GM19468 (cell line): ENCODE measurements around the gene SOX6.

Experiments
- ATAC-seq: cut with Tn5 transposase; IDR thresholded peaks from one replicate; pipeline ENCODE4 v1.9.1; 2021; ENCODE audit warnings: mild to moderate bottlenecking, moderate library complexity, moderate number of reproducible peaks; ENCODE audit not compliant: unreplicated experiment; ENCODE audit errors: extremely low read depth

Gene SOX6

GRCh38 chr11:15947681-15948648 lies 408.4 kb downstream of the SOX6 start:
- ATAC-seq, result no peak

DNA sequence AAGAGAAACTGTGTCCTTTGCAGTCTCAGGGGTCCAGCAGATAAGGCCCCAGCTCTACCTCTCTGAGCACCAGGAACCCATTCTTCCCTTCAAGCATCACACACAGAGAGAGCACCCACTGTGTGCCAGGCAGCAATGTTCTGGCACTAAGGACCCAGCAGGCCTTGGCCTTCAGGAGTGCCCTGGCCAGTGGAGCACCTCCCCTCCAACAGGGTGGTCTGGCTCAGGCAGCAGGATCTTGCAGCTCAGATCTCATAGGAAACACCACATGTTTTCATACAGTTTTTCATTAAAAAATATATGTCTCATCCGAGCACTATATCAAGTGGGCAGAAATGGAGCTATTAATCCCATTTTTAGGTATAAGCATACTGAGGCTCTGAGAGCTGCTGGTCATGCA lies 410.6 kb downstream of the SOX6 start:
- ATAC-seq, result no peak

- no peak for ATAC-seq
These were observed 411.9 kb downstream of the SOX6 start for GRCh38 chr11:15944460-15944859.

DNA sequence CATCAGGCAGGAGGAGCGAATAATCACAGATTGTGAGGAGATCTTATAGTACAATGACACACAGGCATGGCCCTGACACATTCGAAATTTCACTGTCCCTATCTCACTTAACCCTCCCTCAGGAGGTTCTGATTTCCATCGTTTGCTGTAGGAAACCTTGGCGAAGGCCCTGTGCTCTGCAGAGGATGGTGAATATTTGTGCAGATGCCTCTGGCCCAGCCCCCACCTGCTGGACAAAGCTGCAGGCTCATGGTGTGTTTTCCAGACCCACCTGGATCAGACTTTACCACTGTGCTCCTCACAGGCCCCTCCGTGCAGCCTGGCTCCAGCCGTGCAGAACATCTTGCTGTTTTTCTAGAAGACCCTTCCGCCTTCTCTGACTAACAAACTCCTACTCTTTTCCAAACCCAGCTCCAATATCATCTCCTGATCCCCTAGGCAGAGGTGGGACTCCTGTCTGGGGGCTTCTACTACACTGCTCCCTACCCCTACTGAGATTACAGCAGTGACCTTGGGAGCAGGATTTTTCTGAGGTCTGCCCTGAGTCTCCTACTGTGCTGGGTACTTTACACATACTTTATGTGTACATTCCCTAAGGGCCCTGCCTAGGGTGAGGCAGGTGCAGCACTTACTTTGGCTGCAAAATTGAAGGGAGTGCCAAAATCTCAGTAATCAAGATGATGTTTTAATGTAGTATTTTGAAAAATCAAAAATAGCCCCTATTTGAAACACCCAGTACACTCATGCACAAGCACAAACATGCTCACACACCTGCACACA lies 412.7 kb downstream of the SOX6 start:
- no peak for ATAC-seq

- ATAC-seq, result no peak
These were observed 413.4 kb downstream of the SOX6 start for GRCh38 chr11:15942936-15943335.

DNA sequence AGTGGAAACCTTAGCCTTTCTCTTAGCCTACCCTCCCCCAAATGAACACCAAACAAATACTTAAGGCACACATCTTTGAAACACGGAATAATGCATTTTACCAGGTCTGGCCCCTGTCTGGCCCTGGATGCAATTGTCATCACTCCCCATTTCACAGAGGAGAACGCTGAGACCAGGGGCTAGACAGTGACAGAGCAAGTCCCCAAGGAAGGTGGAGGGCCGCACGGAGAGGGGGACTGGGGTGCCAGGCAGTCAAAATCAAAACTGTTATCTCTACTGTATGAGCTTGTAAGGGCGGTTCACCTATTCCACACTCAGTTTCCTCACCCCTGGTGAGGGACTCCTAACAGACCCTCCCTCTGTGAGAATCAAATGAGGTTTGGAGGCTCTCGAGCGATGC lies 414.2 kb downstream of the SOX6 start:
- no peak for ATAC-seq

DNA sequence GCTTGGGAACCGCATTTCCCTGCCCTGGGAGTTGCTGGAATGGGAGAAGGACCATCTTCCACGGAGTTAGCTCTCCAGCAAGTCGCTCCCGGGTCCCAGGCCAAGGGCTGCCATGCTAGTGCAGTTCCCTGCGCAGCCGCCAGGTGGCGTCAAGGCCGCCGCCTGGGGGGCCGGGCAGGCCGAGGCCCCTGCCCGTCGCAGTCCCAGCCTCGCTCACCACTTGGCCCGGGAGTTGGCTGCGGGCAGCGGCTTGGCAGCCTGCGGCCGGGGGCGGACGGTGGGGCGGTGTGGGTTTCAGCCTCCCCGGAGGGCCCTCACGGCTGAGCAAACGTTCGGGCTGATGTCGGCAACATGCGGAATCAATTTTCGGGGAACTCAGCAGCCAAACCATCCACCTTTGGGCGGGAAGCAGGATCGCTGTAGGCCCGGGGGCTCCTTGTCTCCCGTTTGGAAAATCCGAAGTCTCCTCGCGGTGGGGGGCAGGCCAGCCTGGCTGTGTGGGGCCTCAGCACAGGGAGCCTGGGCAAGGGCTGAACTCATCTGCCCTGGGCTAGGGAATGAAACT lies 415.1 kb downstream of the SOX6 start:
- peak; percentile 66 for ATAC-seq

DNA sequence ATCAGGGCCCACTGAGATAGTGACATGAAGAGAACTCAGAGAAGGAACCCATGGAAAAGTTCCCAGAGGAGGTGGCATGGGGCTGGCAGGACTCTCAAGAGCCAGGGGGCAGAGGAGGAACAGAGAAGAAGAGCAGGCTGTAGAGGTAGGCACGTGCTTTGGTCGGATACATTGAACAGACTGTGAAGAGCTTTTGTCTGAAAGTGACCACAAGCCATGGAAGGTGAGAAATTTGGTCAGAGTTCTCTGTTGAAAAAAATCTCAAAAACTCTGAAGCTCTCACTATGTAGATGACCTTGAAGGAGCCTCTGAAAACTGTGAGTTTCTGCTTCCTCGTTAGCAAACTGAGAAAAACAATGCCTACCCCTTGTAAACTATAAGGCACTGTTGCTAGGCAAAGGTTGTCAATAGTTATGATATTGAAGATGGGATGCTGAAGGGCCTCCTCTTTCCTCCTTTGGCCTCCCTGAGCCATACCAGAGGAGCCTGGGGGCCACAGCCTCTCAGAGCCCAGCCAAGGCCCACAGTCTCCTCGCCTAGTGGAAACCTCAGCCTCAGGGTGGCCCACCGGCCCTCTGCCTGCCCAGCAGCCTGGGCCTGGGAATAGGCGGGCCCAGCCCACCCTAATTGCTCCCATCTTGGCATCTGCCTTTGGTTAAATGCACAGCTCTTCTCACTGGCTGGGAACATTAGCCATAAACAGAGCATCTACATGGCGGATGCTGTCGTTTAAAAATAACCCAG lies 415.7 kb downstream of the SOX6 start:
- ATAC-seq, result no peak

GRCh38 chr11:15938983-15939382 lies 417.4 kb downstream of the SOX6 start:
- no peak for ATAC-seq

- no peak for ATAC-seq
These were observed 418.2 kb downstream of the SOX6 start for GRCh38 chr11:15938121-15938611.

- ATAC-seq, result no peak
These were observed 418.7 kb downstream of the SOX6 start for GRCh38 chr11:15937601-15938120.

DNA sequence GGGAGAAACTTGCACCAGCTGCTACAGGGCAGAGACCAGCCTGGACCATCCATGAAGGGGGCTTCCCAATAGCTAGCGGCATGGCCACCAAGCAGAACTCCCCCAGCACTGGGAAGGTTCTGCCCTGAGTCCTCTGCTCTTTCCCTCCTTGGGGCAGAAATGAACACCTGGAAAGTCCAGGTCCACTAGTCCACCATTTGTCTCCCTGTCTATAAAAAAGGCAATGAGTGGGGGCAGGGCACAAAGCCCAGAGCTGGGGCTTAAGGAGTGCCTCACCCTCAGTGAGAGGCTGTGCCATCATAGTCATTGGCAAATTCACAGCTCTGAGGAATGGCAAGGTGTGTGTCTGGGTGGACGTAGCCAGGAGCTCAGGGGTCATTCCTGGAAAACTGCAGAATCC lies 420.3 kb downstream of the SOX6 start:
- no peak for ATAC-seq

DNA sequence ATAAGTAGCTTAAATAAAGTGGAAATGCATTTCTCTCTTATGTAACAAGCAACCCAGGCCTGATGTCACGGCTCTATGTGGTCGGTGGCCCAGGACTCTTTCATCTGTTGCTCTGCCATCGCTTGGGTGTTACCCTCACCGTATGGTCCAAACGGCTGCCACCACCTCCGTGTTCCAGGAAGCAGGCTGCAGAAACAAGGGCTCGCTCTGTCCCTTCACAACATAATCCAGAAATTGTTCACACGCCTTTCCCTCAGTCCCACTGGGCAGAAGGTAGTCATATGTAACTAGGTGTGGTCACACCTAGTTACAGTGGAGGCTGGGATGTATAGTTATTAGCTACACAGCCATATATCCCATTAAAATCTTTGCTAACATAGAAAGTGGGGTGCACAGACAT lies 421.0 kb downstream of the SOX6 start:
- no peak for ATAC-seq

DNA sequence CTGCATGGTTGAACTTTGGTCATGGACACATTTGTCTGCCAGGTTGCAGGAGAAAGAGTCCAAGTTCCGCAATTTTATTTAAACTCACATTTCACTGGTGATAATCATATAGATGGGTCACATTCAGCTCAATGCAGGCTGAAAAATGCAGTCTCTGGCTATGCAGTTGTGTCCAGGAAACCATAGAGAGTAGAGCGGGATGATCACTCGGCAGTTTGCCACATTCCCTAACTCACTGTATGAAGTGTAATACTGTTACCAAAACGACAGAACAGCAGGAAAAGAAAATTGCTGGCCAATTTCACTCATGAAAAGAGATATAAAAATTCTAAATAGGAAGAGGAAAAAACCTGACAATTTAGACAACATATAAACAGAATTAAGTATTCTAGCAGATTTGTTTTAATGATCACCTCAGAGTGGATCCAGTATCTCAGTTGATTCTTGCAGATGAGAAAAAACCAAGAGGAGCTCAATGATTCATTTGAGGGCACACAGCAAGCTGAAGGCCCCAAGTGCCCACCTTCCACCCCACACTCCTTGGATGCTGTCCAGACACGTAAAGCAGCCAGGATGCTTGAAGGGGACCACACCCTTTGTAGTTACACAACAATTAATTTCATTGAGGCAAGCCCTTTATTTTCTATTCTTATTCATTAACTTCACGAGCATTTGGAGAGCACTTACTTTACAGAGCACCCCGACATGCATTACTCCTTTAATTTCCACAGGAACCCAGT lies 422.3 kb downstream of the SOX6 start:
- ATAC-seq, result no peak

GRCh38 chr11:15932417-15932816 lies 423.9 kb downstream of the SOX6 start:
- no peak for ATAC-seq

DNA sequence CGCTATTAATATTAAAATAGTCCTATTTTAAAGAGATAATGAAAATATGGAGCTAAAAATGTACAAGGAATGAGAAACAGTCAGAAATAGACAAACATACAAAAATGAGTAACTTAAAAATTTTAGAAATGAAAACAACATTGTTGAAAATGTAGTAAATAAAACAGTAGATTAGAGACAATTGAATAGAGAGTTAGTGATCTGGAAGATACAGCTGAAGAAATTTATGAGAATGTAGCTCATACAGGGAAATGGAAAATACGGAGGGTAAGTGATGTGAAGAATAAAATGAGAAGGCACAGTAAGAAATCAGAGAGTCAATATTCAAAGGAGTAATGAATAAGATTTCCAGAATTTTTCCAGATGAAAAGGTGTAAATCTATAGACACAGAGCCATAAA lies 424.8 kb downstream of the SOX6 start:
- ATAC-seq, result no peak

- ATAC-seq, result no peak
These were observed 425.8 kb downstream of the SOX6 start for GRCh38 chr11:15930442-15931025.

GRCh38 chr11:15929371-15929901 lies 426.9 kb downstream of the SOX6 start:
- ATAC-seq, result no peak

GRCh38 chr11:15927864-15928217 lies 428.5 kb downstream of the SOX6 start:
- no peak for ATAC-seq
